ENCODE results near the gene GNPAT.
A peak's percentile ranks its signal among the peaks of the same experiment; 100 is the strongest.

GNPAT gene

DNA sequence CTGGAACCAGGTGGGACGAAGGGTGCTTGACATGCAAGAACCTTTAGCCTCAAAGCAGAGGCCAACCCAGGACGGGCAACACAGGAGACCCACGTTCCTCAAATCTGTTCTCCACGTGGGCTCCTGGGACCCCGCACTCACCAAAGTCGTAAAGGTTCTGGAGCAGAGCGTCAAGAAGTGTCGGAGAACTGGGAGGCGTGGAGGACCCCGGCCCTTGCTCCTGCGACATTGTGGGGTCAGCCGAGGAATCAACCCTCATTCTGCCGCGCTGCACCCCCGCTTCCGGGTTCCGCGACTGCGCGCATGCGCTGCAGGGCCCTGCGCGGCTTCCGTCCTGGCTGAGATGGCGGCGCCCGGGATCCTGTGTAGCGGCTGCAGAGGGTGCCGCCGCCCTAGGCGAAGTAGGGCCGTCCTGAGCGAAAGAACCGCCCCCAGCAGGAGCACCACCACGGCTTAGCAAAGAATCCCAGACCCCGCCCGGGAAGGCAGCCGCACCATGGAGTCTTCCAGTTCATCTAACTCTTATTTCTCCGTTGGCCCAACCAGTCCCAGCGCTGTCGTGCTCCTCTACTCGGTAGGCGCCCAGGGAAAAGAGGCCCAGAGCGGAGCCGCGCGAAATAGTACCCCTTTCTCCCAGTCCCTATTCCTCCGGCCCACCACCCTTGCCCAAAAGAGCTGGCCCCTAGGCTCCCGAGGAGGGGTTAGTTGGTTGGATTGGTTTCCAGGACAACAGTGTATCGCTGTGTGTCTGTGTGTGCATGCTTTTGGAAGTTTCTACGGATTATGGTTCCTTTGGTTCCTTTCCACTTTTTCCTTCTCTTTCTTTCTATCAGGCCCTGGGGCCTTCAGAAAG, at the start of gene GNPAT:
Gene GNPAT, plus strand, starts transcription at position 330 of the 853 bp plus-strand sequence. Its CDS starts 167 bp downstream, at position 497.
- Histone ChIP-seq H3K4me3 (ENCODE audit: low read depth, low read length) (peak within 1 kb of the TSS; percentile 62), H3K9me3 (ENCODE audit: control insufficient read depth, insufficient read depth, low read depth, low read length) (no peaks in the 10 kb centered on the region), H3K27ac (ENCODE audit: extremely low read depth, low read depth, low read length) (peak within 1 kb of the TSS; percentile 84), H3K4me1 (ENCODE audit: control insufficient read depth, insufficient read depth, low read length) (peaks cover 15% of the 10 kb centered on the region), H3K36me3 (ENCODE audit: control insufficient read depth in 2 of 2, insufficient read depth in 1 of 2, low read length in 2 of 2) (peaks cover 16 to 30% of the 10 kb centered on the region in 2 experiments)
- POLR2A ChIA-PET, result interaction anchor here (0.9 to 2.6 kb wide), 4 partner anchors 9 to 599 kb away, joined by 3 to 17 read pairs (median 4); partner anchors contain the start of genes EXOC8 and SPRTN
- CTCF ChIA-PET, result interaction anchor here (0.7 to 0.8 kb wide), 3 partner anchors 39 to 124 kb away, joined by 3 read pairs; no protein-coding TSS in a partner anchor
- 0 out of 2 replicates have a peak, but pooled peaks have one; percentile 6 for TF ChIP-seq ZNF18 (tag by site-specific recombination; IDR thresholded peaks at IDR 0.05)
- no peak for TF ChIP-seq ZBTB21 (tag by site-specific recombination; IDR thresholded peaks at IDR 0.05)
- TF ChIP-seq KLF10 (tag by site-specific recombination; IDR thresholded peaks at IDR 0.05), result no peak
- peak; percentile 66; the same call in 1 of the 2 replicates for TF ChIP-seq ZNF2 (tag by site-specific recombination; IDR thresholded peaks at IDR 0.05)
- no peak for TF ChIP-seq ZNF391 (tag by site-specific recombination; IDR thresholded peaks at IDR 0.05; ENCODE audit: borderline replicate concordance, low read depth)
- TF ChIP-seq ZNF398 (tag by site-specific recombination; IDR thresholded peaks at IDR 0.05), result 0 out of 2 replicates have a peak, but pooled peaks have one; percentile 0
- peak; percentile 75 for TF ChIP-seq REPIN1 (tag by site-specific recombination; IDR thresholded peaks at IDR 0.05; ENCODE audit: low read depth)
- TF ChIP-seq ZNF518A (tag by site-specific recombination; conservative IDR thresholded peaks at IDR 0.05; ENCODE audit: low read depth), result peak; percentile 51
- TF ChIP-seq, protein P1, sequence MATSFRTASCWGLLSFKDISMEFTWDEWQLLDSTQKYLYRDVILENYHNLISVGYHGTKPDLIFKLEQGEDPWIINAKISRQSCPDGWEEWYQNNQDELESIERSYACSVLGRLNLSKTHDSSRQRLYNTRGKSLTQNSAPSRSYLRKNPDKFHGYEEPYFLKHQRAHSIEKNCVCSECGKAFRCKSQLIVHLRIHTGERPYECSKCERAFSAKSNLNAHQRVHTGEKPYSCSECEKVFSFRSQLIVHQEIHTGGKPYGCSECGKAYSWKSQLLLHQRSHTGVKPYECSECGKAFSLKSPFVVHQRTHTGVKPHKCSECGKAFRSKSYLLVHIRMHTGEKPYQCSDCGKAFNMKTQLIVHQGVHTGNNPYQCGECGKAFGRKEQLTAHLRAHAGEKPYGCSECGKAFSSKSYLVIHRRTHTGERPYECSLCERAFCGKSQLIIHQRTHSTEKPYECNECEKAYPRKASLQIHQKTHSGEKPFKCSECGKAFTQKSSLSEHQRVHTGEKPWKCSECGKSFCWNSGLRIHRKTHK (tag by site-specific recombination; IDR thresholded peaks at IDR 0.05), result no peak
- peak; percentile 59; the same call in 1 of the 2 replicates for TF ChIP-seq ZSCAN30 (tag by site-specific recombination; IDR thresholded peaks at IDR 0.05)
- TF ChIP-seq ZNF132 (tag by site-specific recombination; IDR thresholded peaks at IDR 0.05; ENCODE audit: borderline replicate concordance), result no peak
- TF ChIP-seq RBAK (tag by site-specific recombination; IDR thresholded peaks at IDR 0.05), result 0 out of 2 replicates have a peak, but pooled peaks have one; percentile 14
- TF ChIP-seq ZNF544 (tag by site-specific recombination; IDR thresholded peaks at IDR 0.05), result no peak
- no peak for TF ChIP-seq ZNF416 (tag by site-specific recombination; IDR thresholded peaks at IDR 0.05)
- 0 out of 2 replicates have a peak, but pooled peaks have one; percentile 29 for TF ChIP-seq ZNF138 (tag by site-specific recombination; IDR thresholded peaks at IDR 0.05; ENCODE audit: borderline replicate concordance)
- TF ChIP-seq KLF7 (tag by site-specific recombination; IDR thresholded peaks at IDR 0.05; ENCODE audit: borderline replicate concordance), result peak; percentile 37; the same call in 1 of the 2 replicates
- peak; percentile 93 for TF ChIP-seq YY2 (tag by site-specific recombination; IDR thresholded peaks at IDR 0.05)
- TF ChIP-seq ZNF629 (tag by site-specific recombination; IDR thresholded peaks at IDR 0.05), result peak; percentile 36; the same call in 1 of the 2 replicates
- TF ChIP-seq ZBTB7A (tag by site-specific recombination; IDR thresholded peaks at IDR 0.05; ENCODE audit: low read depth), result 0 out of 2 replicates have a peak, but pooled peaks have one; percentile 14
- peak; percentile 83 for TF ChIP-seq ZBTB17 (tag by site-specific recombination; IDR thresholded peaks at IDR 0.05)
- TF ChIP-seq BCL11B (tag by site-specific recombination; IDR thresholded peaks at IDR 0.05; ENCODE audit: low read depth), result no peak
- TF ChIP-seq PBX3 (CRISPR knock-in tag; IDR thresholded peaks at IDR 0.05), result peak; percentile 75; the same call in 1 of the 2 replicates
- TF ChIP-seq ZNF121 (tag by site-specific recombination; IDR thresholded peaks at IDR 0.05), result 0 out of 2 replicates have a peak, but pooled peaks have one; percentile 25
- TF ChIP-seq ZNF600 (tag by site-specific recombination; IDR thresholded peaks at IDR 0.05), result peak; percentile 82

All from HEK293 (cell line).